IMR-90 (cell line): ENCODE results near the gene RASAL1. TPM values are rescaled to one million over a fixed set of nuclear protein-coding genes. Genes with fewer than 3 reads are reported as not detected.

Source experiments
- ATAC-seq: fragments of 200-7000 bp; cut with Tn5 transposase; 2 replicates; pipeline ENCODE4 v1.9.1; 2020; ENCODE audit warnings: low read depth, mild to moderate bottlenecking, moderate library complexity
- BruUV-seq: library from RNA; stranded (reverse); fragments of 400-500 nt; replicated peaks from 2 replicates; lab custom pipeline; 2021; lab: Mats Ljungman, UMichigan
- CTCF ChIA-PET: fragments of 300-600 bp; formaldehyde crosslinking; extraction: SDS; loops from one replicate; lab custom pipeline; 2021; ENCODE audit warnings: antibody characterized with exemption; lab: Yijun Ruan, JAX
- POLR2A ChIA-PET: fragments of 300-600 bp; sonication (Branson Sonifier 250); formaldehyde crosslinking; loops from one replicate; lab custom pipeline; 2022; ENCODE audit warnings: antibody characterized with exemption; ENCODE audit not compliant: unreplicated experiment; lab: Charles Lee
- DNase-seq: peaks from one replicate; pipeline ENCODE4 v3.0.0; 2013
- H2AFZ ChIP-seq: replicated peaks from 2 replicates; pipeline ENCODE3; 2013; ENCODE audit warnings: low read length, mild to moderate bottlenecking; ENCODE audit not compliant: poor library complexity
- H2AK5ac ChIP-seq: 2 replicates; pipeline ENCODE4 v1.6.1; 2013; ENCODE audit warnings: low read depth, low read length, inconsistent platforms
- H2AK9ac ChIP-seq: replicated peaks from 2 replicates; pipeline ENCODE3; 2013; ENCODE audit warnings: mild to moderate bottlenecking, low read depth, low read length, moderate library complexity; ENCODE audit not compliant: poor library complexity
- H2BK120ac ChIP-seq: 2 replicates; pipeline ENCODE4 v1.6.1; 2013; ENCODE audit warnings: low read depth, low read length, inconsistent platforms
- H2BK15ac ChIP-seq: 3 replicates; pipeline ENCODE4 v1.6.1; 2013; ENCODE audit warnings: low read depth, low read length, inconsistent platforms
- H2BK20ac ChIP-seq: 2 replicates; pipeline ENCODE4 v1.6.1; 2013; ENCODE audit warnings: low read depth, mild to moderate bottlenecking, inconsistent platforms, low read length, moderate library complexity
- H2BK5ac ChIP-seq: 2 replicates; pipeline ENCODE4 v1.6.1; 2013; ENCODE audit warnings: mild to moderate bottlenecking, low read depth, low read length, inconsistent platforms; ENCODE audit not compliant: poor library complexity, severe bottlenecking
- H3K14ac ChIP-seq: replicated peaks from 2 replicates; pipeline ENCODE4 v1.6.1; 2013; ENCODE audit warnings: low read depth, low read length, inconsistent platforms
- H3K18ac ChIP-seq: 2 replicates; pipeline ENCODE4 v1.6.1; 2013; ENCODE audit warnings: low read depth, low read length, control low read depth
- H3K23ac ChIP-seq: 2 replicates; pipeline ENCODE4 v1.6.1; 2013; ENCODE audit warnings: low read depth, low read length, inconsistent platforms
- H3K27ac ChIP-seq: 2 replicates; pipeline ENCODE4 v1.5.1; 2013; ENCODE audit warnings: mild to moderate bottlenecking, control low read depth, low read length; ENCODE audit not compliant: insufficient read depth
- H3K27me3 ChIP-seq: 2 replicates; pipeline ENCODE4 v1.6.1; 2013; ENCODE audit warnings: low read length; ENCODE audit not compliant: control insufficient read depth, insufficient read depth
- H3K36me3 ChIP-seq: 2 replicates; pipeline ENCODE4 v1.6.1; 2013; ENCODE audit warnings: low read length, mixed read lengths; ENCODE audit not compliant: control insufficient read depth, insufficient read depth
- H3K4ac ChIP-seq: 2 replicates; pipeline ENCODE4 v1.6.1; 2013; ENCODE audit warnings: low read depth, low read length, inconsistent platforms
- H3K4me1 ChIP-seq: 2 replicates; pipeline ENCODE4 v1.6.1; 2013; ENCODE audit warnings: low read length, mixed read lengths; ENCODE audit not compliant: control insufficient read depth, insufficient read depth
- H3K4me2 ChIP-seq: 2 replicates; pipeline ENCODE4 v1.6.1; 2013; ENCODE audit warnings: low read depth, mild to moderate bottlenecking, control low read depth, low read length, moderate library complexity
- H3K4me3 ChIP-seq: 2 replicates; pipeline ENCODE4 v1.5.1; 2013; ENCODE audit warnings: low read depth, mild to moderate bottlenecking, control low read depth, low read length, moderate library complexity; ENCODE audit not compliant: insufficient read depth
- H3K56ac ChIP-seq: 2 replicates; pipeline ENCODE4 v1.6.1; 2013; ENCODE audit warnings: low read length, inconsistent platforms; ENCODE audit not compliant: insufficient read depth; ENCODE audit errors: extremely low read depth
- H3K79me1 ChIP-seq, 2 experiments: 2 replicates each; pipeline ENCODE4 v1.6.1; 2013; ENCODE audit warnings: low read length in 2 of 2, inconsistent platforms in 1 of 2, low read depth in 1 of 2
- H3K9ac ChIP-seq: 2 replicates; pipeline ENCODE4 v1.6.1; 2013; ENCODE audit warnings: low read depth, low read length, control low read depth
- H3K9me1 ChIP-seq: 2 replicates; pipeline ENCODE4 v1.6.1; 2013; ENCODE audit warnings: low read length, inconsistent platforms; ENCODE audit not compliant: insufficient read depth
- H3K9me3 ChIP-seq: 2 replicates; pipeline ENCODE4 v1.6.1; 2013; ENCODE audit warnings: low read length; ENCODE audit not compliant: control insufficient read depth, insufficient read depth
- H4K20me1 ChIP-seq: 2 replicates; pipeline ENCODE4 v1.6.1; 2013; ENCODE audit warnings: low read length, inconsistent platforms; ENCODE audit not compliant: insufficient read depth
- H4K5ac ChIP-seq: 2 replicates; pipeline ENCODE4 v1.6.1; 2013; ENCODE audit warnings: mild to moderate bottlenecking, low read depth, low read length, control low read depth
- H4K8ac ChIP-seq, 2 experiments: 2 replicates each; pipeline ENCODE4 v1.6.1; 2013; ENCODE audit warnings: low read depth in 2 of 2, low read length in 2 of 2, control low read depth in 1 of 2, inconsistent platforms in 1 of 2
- H4K91ac ChIP-seq: 2 replicates; pipeline ENCODE4 v1.6.1; 2013; ENCODE audit warnings: low read depth, low read length, inconsistent platforms; ENCODE audit not compliant: insufficient read depth
- FOS ChIP-seq: fragments of 150-350 bp; IDR thresholded peaks from 2 replicates; pipeline ENCODE4 v1.6.1; 2016; ENCODE audit warnings: low read depth, low read length
- MXI1 ChIP-seq: IDR thresholded peaks from 2 replicates; pipeline ENCODE4 v1.6.1; 2012; ENCODE audit warnings: low read depth, mild to moderate bottlenecking, low read length, moderate library complexity, borderline replicate concordance
- RFX5 ChIP-seq: IDR thresholded peaks from 2 replicates; pipeline ENCODE4 v1.8.0; 2012; ENCODE audit warnings: low read depth, mild to moderate bottlenecking, low read length, moderate library complexity
- SMC3 ChIP-seq: fragments of 150-350 bp; IDR thresholded peaks from 2 replicates; pipeline ENCODE4 v1.6.1; 2016; ENCODE audit warnings: low read depth, mild to moderate bottlenecking, antibody characterized with exemption, low read length, moderate library complexity
- WGBS, 2 experiments: methylation state at CpG; one replicate each; pipeline versions ENCODE4 v1.1.5 to v1.1.7; 2013; ENCODE audit warnings: missing lambda C conversion rate in 2 of 2; ENCODE audit not compliant: insufficient read length in 1 of 2; ENCODE audit errors: extremely low coverage in 2 of 2; 5-methylcytosine and 5-hydroxymethylcytosine counted together
- dilution Hi-C: fragments of 300-500 bp; cut with HindIII; formaldehyde crosslinking; loops from one replicate; pipeline ENCODE4 v1.14.3; 2018; ENCODE audit warnings: low sequenced_read_pairs; ENCODE audit not compliant: unreplicated experiment
- in situ Hi-C: fragments of 300-500 bp; cut with MboI; formaldehyde crosslinking; loops from 3 replicates; pipeline ENCODE4 v1.14.3; 2019; ENCODE audit warnings: low sequenced_read_pairs, inconsistent platforms, mixed read lengths
- intact Hi-C: fragments of 100-400 bp; cut with micrococcal nuclease; formaldehyde crosslinking; loops from 2 replicates; pipeline ENCODE4 v1.10.0; 2022
- polyA plus RNA-seq, 3 experiments: library from polyadenylated mRNA; depleted of rRNA; stranded (reverse); fragments of >200 nt; gene quantifications; 2 replicates each; pipeline ENCODE4 v1.2.3, GENCODE V29; 2012; ENCODE audit warnings: low replicate concordance in 1 of 3
- total RNA-seq: library from RNA; depleted of rRNA; stranded (reverse); fragments of >200 nt; gene quantifications from 2 replicates; pipeline ENCODE4 v1.2.3, GENCODE V29; 2012
- TF ChIP-seq, protein P1 (sequence below): conservative IDR thresholded peaks from 2 replicates; pipeline ENCODE4 v1.5.1; 2012; ENCODE audit warnings: mild to moderate bottlenecking, low read depth, low read length, improper control_type of control experiment

RASAL1 gene
- total and polyA plus RNA-seq, 2 of the 4 experiments (the other 2 are of a cell fraction), result not detected

DNA sequence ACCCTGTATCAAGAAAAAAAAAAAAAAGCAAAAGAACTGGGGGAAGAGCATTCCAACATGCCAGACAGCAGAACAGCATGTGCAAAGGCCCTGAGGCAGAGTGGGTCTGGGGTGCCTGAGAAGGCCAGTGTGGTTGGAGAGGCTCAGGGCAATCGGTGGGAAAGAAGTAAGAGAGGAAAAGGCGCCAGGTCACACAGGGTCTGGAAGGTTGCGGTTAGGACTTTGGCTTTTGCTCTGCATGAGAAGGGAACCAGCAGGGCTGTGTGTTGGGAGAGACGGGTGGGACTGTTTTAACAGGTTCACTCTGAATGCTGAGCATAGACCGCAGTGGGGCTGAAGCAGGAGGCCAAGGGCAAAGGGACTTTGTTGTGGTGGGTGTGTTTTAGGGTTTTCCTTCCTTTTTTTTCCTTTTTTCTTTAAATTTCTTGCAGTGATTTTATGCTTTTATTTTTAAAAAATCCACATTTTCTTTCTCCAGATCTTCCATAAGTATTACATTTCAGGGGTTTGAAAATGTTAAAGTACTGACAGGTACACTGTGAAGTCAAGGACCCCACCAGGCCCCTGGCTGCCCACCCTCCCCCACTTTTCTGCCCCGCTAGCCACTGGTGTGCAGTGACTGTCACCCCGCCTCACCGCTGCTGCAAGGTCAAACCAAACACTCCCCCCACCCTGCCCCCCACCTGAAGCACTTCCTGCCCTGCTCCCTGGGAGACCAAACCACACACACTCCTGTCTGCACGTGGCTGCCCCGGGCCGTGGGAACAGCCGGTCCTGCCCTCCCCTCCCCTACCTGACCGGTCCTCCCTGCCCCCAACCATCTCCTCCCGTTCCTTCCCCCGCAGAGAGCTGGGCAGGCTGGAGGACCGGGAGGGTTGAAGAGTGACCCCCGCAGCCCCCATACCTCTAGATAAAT is 49.1 kb downstream of the RASAL1 start (continued):
- no peak for TF ChIP-seq SMC3

GRCh38 chr12:113083863-113084435 is 51.6 kb downstream of the RASAL1 start:
- H3K79me1 ChIP-seq, result no peaks in the 10 kb centered on the region
- H3K56ac ChIP-seq, result no peak overlapping the region
- no peak overlapping the region for H2BK20ac ChIP-seq
- no peak overlapping the region for H3K23ac ChIP-seq
- no peaks in the 10 kb centered on the region for H3K9me3 ChIP-seq
- no peak overlapping the region for H2BK120ac ChIP-seq
- no peak overlapping the region for H4K5ac ChIP-seq
- in situ Hi-C loops, result no loop called here
- H2AK5ac ChIP-seq, result no peak overlapping the region
- H4K20me1 ChIP-seq, result no peaks in the 10 kb centered on the region
- H3K9ac ChIP-seq, result no peak overlapping the region
- no peak overlapping the region for H3K4me2 ChIP-seq
- intact Hi-C loops, result no loop called here
- no peak overlapping the region for H3K18ac ChIP-seq
- no peak overlapping the region for H2AFZ ChIP-seq
- no peak for ATAC-seq
- dilution Hi-C loops, result no loop called here
- H2AK9ac ChIP-seq, result no peak overlapping the region
- H3K4ac ChIP-seq, result no peak overlapping the region
- ChIA-PET CTCF (no interaction called here), POLR2A (no interaction called here)
- no peaks in the 10 kb centered on the region for H3K9me1 ChIP-seq
- H2BK15ac ChIP-seq, result no peak overlapping the region
- H3K27me3 ChIP-seq, result peaks cover 12% of the 10 kb centered on the region
- H4K91ac ChIP-seq, result no peak overlapping the region
- no peak overlapping the region for H2BK5ac ChIP-seq
- no TSS peak for BruUV-seq
- H3K4me1 ChIP-seq, result no peaks in the 10 kb centered on the region
- H3K36me3 ChIP-seq, result no peaks in the 10 kb centered on the region
- TF ChIP-seq FOS, result no peak
- no peak for TF ChIP-seq RFX5
- TF ChIP-seq, protein P1, sequence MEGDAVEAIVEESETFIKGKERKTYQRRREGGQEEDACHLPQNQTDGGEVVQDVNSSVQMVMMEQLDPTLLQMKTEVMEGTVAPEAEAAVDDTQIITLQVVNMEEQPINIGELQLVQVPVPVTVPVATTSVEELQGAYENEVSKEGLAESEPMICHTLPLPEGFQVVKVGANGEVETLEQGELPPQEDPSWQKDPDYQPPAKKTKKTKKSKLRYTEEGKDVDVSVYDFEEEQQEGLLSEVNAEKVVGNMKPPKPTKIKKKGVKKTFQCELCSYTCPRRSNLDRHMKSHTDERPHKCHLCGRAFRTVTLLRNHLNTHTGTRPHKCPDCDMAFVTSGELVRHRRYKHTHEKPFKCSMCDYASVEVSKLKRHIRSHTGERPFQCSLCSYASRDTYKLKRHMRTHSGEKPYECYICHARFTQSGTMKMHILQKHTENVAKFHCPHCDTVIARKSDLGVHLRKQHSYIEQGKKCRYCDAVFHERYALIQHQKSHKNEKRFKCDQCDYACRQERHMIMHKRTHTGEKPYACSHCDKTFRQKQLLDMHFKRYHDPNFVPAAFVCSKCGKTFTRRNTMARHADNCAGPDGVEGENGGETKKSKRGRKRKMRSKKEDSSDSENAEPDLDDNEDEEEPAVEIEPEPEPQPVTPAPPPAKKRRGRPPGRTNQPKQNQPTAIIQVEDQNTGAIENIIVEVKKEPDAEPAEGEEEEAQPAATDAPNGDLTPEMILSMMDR, result no peak
- no peak for TF ChIP-seq MXI1
- H3K14ac ChIP-seq, result no peak overlapping the region
- H3K27ac ChIP-seq, result no peak overlapping the region
- no peak for DNase-seq
- H4K8ac ChIP-seq, result no peak overlapping the region
- H3K4me3 ChIP-seq, result no peak overlapping the region
- 50% methylated on average over 2 of the region's 11 CpGs; no CpG with 5 or more reads in 1 of the 2 experiments for WGBS, 2 experiments
